GM18861 (cell line): ENCODE results near the gene ARL2.

Experiments
- ATAC-seq: cut with Tn5 transposase; IDR thresholded peaks from one replicate; pipeline ENCODE4 v1.9.1; 2021; ENCODE audit not compliant: unreplicated experiment

ARL2 gene

DNA sequence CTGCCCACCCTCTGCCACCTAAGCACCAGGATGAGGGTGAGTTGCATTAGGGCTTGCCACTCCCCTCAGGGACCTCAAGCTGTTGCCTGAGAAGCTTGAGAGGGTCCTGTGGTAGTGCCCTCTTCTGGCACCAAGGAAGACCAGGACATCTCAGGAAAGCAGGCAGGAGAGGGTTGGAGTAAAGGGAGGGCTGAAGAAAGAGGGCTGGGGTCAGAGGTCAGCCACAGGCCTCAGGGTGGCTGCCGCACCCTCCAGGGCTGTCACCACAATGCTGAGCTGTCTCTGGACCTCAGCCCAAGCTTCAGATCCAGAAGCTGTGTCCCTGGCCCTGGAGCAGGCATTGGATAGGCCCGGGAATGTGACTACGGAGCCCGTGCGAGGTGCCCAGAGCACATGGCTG lies 31.1 kb downstream of the ARL2 start:
- ATAC-seq = no peak

DNA sequence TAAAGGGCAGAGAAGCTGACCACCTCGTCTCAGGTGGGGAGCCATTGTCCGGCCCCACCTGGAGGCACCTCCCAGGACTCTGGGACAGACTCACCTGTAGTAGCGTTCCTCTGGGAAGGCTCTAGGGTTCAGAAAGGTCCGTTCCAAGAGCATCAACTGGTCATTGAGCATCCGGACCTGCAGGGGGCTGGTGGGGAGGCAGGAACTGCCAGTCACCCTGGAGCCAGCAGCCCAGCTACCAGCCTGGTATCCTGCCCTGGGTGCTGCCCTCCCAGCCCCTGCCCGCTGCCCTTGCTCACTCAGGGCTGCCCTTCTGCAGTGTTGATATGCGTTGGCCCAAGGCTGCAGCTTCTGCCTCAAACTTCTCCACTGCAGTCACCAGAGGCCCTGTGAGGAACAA lies 31.8 kb downstream of the ARL2 start:
- no peak for ATAC-seq

DNA sequence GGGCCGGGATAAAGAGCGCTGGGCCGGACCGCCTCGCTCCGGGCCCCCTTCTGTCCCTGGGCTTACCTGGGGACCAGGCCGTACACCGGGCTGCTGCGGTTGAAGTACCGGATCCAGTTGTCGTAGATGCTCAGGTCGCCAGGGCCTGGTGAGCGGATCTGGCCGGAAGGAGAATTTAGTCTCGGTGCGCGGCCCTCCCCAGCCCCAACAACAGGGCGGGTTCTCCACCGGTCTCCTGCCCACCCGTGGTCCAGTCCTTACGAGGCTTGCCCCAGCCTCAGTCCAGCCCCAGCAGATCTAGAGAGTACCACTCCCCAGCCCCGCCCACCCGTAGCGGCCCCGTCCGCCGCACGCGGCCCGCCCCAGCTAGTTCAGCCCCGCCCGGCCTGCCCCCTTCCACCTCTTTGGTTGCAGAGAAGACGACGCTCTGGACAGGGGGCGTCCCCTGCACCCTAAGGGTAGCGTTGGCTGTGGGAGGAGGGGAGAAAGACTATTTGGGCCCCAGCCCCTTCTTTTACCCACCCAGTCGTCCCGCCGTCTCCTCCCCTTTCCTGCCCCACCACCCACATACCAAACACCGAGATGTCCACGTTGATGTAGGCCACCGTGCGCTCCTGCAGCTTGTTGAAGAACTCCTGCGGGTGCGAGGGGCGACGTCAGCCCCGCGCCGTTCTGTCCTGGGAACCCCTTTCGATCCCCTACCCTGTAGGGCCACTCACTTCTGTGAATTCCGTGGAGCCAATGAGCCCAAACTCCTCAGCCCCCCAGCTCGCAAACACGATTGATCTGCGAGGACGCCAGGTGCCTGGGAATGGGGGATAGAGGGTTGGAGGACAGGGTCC lies 33.8 kb downstream of the ARL2 start:
- ATAC-seq = no peak

GRCh38 chr11:65051398-65051858 lies 37.5 kb downstream of the ARL2 start:
- no peak for ATAC-seq

GRCh38 chr11:65053827-65054508 lies 40.0 kb downstream of the ARL2 start:
- ATAC-seq = no peak

DNA sequence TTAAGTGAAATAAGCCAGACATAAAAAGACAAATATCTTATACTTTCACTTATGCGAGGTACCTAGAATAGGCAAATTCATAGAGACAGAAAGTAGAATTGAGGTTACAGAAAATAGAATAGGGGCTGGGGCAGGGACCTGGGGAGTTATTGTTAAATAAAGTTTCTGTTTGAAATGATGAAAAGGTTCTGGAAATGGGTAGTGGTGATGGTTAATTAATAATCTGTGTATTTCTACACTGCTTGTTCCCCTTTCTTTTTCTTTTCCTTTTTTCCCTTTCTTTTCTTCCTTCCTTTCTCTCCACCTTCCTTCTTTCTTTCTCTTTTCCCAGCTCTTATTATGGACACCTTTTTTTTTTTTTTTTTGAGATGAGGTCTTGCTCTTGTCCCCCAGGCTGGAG lies 41.6 kb downstream of the ARL2 start:
- ATAC-seq = no peak

GRCh38 chr11:65056999-65057398 lies 43.0 kb downstream of the ARL2 start:
- ATAC-seq = no peak

DNA sequence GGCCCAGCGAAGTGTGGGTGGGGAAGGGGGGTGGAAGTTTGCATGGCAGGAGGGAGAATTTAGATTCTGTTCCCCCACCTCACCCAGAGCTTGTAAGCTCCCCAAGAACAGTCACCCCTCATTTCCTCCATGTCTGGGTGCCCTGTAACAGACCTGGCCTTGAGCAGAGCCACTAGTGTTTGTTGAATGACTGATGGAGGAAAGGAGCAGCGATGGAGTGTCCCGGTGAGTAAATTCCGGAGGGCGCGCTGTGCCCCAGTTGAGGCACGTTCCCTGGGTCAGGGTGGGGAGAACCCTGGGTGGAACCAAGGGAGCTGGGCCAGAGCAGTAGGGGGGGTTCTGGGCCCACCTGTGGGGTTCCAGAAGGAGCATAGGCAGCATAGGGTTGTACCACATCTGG lies 43.6 kb downstream of the ARL2 start:
- no peak for ATAC-seq

GRCh38 chr11:65058012-65058411 lies 44.1 kb downstream of the ARL2 start:
- ATAC-seq = no peak

DNA sequence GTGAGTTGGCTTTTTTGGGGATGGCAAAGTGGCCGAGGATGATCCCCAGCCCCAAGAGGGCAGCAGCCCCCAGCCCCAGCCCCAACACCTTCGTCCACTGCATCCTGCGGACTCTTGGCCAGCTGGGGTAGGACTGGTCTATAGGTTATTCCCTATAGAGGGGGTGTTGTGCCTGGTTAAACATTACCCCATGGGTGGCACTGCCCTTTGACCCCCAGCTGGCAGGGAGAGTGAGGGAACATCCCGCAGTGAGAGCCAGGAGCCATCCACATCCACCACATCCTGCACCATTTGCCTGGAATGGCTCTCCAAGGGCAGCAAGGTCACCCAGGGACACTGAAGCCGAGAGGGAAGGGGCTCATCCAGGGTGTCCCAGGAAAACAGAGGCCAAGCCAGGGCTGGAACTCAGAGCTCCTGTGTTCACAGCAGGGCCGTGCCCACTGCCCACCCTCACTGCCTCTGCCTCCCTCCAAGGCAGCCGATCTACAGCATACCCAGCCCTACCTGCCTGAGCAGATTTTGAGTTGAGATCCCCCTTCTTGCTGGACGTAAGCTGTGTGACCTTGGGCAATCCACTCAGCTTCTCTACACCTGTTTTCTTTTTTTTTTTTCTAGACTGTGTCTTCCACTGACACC lies 44.6 kb downstream of the ARL2 start, which contains the start of gene NAALADL1:
TSS of gene NAALADL1 (minus strand) at position 135 of the 636 bp plus-strand sequence. CDS start at position 103, 32 bp downstream.
- ATAC-seq = no peak

- no peak for ATAC-seq
Observed at GRCh38 chr11:65059523-65059922, 45.6 kb downstream of the ARL2 start.

DNA sequence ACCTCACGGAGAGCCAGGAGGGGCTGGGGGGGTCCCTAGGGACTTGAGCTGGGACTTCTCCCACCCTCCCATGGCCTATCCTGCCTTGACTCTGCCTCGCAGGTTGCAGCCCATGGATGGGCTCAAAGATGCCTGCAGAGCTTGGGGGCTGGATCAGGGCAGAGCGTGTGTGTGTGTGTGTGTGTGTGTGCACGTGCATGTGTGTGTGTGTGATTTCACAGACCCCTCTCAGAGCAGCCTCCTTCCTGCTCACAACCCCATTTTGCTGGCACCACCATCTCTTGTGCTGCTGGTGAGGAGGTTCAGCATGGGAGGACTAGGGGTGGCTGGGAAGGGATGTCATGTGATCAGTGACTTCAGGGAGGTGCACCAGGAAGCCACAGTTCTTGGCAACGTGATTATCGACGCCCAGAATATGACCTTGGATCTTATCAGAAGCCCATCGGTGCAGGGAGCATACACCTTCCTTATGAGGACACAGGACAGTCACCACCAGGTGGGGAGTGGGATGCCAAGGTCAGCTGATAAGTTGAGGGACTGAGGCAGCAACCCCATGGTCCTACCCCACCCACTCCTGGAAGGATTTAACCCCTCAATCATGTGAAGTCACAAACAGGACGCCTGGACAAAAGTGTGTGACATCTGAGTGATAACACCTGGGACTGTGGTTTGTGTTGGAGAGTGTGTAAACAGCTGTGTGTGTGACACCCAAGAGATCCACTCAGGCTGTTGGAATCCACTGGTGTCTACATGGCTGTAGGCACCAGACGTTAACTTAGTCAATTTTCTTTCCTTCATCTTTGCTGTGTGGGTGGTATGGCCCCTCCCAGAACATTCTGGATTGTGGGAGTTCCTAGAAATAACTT lies 46.2 kb downstream of the ARL2 start:
- no peak for ATAC-seq

DNA sequence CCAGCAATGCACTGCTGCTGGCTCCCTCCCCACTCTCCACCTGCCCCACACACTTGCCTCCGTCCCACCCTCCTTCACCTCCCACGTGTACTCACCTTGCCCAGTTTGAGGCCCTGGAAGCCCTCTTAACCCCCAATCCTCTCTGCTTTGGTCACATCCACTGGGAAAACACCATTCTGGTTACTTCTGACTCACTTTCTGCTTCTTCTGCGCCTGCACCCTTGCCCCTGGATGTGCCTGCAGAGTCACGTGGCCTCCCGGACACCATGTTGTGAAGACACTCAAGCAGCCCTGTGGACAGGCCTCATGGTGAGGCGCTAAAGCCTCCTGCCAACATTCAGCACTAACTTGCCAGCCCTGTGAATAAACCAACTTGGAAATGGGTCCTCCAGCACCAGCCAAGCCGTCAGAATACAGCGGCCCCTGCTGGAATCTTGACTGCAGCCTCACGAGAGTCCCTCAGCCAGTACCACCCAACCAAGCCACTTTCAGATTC lies 47.0 kb downstream of the ARL2 start:
- ATAC-seq = no peak

- ATAC-seq = no peak
Observed at GRCh38 chr11:65063532-65063931, 49.6 kb downstream of the ARL2 start.

GRCh38 chr11:65064847-65065240 lies 50.9 kb downstream of the ARL2 start:
- ATAC-seq = no peak

GRCh38 chr11:65065851-65066250 lies 51.9 kb downstream of the ARL2 start:
- no peak for ATAC-seq

DNA sequence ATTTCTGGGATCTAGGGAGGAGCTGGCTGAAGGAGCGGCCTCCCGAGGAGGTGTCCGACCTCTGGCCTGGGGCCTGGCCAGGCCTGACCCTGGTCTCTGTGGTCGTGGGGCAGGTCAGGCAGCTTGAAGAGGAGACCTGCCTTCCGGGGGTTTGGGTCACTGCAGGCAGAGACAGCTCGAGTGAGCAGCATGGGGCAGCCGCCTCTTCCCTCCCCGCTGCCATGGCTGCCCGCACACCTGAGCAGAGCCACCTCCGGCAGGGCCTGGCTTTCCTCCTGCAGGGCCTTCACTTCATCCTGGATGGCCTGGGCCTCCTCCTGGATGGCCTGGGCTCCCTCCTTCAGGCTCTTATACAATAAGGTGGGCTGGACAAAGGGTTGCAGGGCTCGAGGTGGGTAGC lies 52.4 kb downstream of the ARL2 start:
- no peak for ATAC-seq

GRCh38 chr11:65066805-65067291 lies 52.9 kb downstream of the ARL2 start:
- no peak for ATAC-seq

DNA sequence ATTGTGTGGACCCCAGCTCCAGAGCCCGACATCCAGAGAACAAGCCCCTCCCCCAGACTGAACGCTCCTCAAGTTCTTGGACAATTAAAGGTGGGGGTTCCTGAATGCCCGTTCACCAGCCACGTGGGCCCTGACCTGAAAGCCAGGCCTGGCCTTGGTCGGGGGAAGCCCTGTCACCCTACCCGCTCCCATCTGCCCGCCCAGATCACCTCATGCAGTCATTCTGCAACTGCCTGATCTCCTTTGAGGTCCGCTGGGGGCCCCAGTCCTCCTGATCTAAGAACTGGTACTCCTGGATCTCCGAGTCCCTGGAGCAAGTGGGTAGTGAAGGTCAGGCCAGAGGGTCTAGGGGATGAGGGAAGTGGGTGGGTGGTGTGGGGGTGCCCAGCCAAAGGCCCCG lies 53.5 kb downstream of the ARL2 start:
- no peak for ATAC-seq

DNA sequence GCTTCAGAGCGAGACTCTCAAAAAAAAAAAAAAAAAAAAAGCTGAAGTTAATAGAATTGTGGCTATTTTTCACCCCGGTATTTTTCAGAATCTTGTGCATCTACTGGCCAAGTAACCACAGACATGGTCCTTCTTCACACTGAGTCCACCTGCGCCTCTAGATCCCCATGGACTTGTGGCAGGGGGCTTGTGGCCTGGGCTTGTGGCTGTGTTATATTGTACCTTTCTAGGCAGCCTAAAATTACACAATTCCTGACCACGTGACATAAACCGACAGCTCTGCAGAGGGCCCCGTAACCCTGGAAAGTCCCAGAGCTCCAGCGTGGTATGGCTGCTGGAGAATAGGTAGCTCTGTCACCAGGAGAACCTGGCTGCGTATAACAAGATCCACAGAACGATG lies 55.3 kb downstream of the ARL2 start:
- ATAC-seq = no peak
